ENCODE results near the gene WWOX.
"Not testable (repeated sequence)": the region's sequence is repeated elsewhere in the genome, so short reads cannot be mapped to it uniquely, and the experiment has no call there.

Gene WWOX

GRCh38 chr16:78684655-78685375 is 585.4 kb downstream of the WWOX start:
- DNase-seq (ENCODE audit: low read depth in 2 of 2): no peak

GRCh38 chr16:78686601-78687000 is 587.1 kb downstream of the WWOX start:
- no peak for DNase-seq (ENCODE audit: low read depth in 2 of 2)

- DNase-seq (ENCODE audit: low read depth in 2 of 2): no peak
These were observed 589.6 kb downstream of the WWOX start for GRCh38 chr16:78689028-78689427.

GRCh38 chr16:78689536-78689935 is 590.1 kb downstream of the WWOX start:
- DNase-seq (ENCODE audit: low read depth in 2 of 2): no peak

- no peak for DNase-seq (ENCODE audit: low read depth in 2 of 2)
These were observed 591.1 kb downstream of the WWOX start for GRCh38 chr16:78690510-78690909.

- not testable (repeated sequence) for DNase-seq (ENCODE audit: low read depth in 2 of 2)
These were observed 592.3 kb downstream of the WWOX start for GRCh38 chr16:78691746-78692145.

- DNase-seq (ENCODE audit: low read depth in 2 of 2): no peak
These were observed 594.0 kb downstream of the WWOX start for GRCh38 chr16:78693496-78693895.

GRCh38 chr16:78694414-78694813 is 595.0 kb downstream of the WWOX start:
- no peak for DNase-seq (ENCODE audit: low read depth in 2 of 2)

- no peak for DNase-seq (ENCODE audit: low read depth in 2 of 2)
These were observed 595.9 kb downstream of the WWOX start for GRCh38 chr16:78695391-78695790.

GRCh38 chr16:78696797-78697196 is 597.3 kb downstream of the WWOX start:
- no peak for DNase-seq (ENCODE audit: low read depth in 2 of 2)

GRCh38 chr16:78697426-78697825 is 598.0 kb downstream of the WWOX start:
- no peak for DNase-seq (ENCODE audit: low read depth in 2 of 2)

- no peak for DNase-seq (ENCODE audit: low read depth in 2 of 2)
These were observed 604.5 kb downstream of the WWOX start for GRCh38 chr16:78703936-78704335.

- no peak for DNase-seq (ENCODE audit: low read depth in 2 of 2)
These were observed 605.0 kb downstream of the WWOX start for GRCh38 chr16:78704416-78704815.

GRCh38 chr16:78705694-78706093 is 606.2 kb downstream of the WWOX start:
- DNase-seq (ENCODE audit: low read depth in 2 of 2): peak in 1 of 2 donors; percentile 3

- no peak for DNase-seq (ENCODE audit: low read depth in 2 of 2)
These were observed 607.2 kb downstream of the WWOX start for GRCh38 chr16:78706637-78707036.

GRCh38 chr16:78709137-78709884 is 609.9 kb downstream of the WWOX start:
- DNase-seq (ENCODE audit: low read depth in 2 of 2): no peak

GRCh38 chr16:78715106-78715505 is 615.7 kb downstream of the WWOX start:
- DNase-seq (ENCODE audit: low read depth in 2 of 2): no peak

GRCh38 chr16:78715673-78716072 is 616.2 kb downstream of the WWOX start:
- no peak for DNase-seq (ENCODE audit: low read depth in 2 of 2)

GRCh38 chr16:78718141-78718540 is 618.7 kb downstream of the WWOX start:
- DNase-seq (ENCODE audit: low read depth in 2 of 2): no peak

- DNase-seq (ENCODE audit: low read depth in 2 of 2): no peak
These were observed 621.0 kb downstream of the WWOX start for GRCh38 chr16:78720416-78720815.

GRCh38 chr16:78727536-78727935 is 628.1 kb downstream of the WWOX start:
- DNase-seq (ENCODE audit: low read depth in 2 of 2): no peak

GRCh38 chr16:78729687-78730086 is 630.2 kb downstream of the WWOX start:
- no peak for DNase-seq (ENCODE audit: low read depth in 2 of 2)

GRCh38 chr16:78731785-78732184 is 632.3 kb downstream of the WWOX start:
- DNase-seq (ENCODE audit: low read depth in 2 of 2): no peak
